DMS153 (cell line): ENCODE measurements around the gene GATAD1.
"Not testable (repeated sequence)": the region's sequence is repeated elsewhere in the genome, so short reads cannot be mapped to it uniquely, and the experiment has no call there.

Experiments used
- DNase-seq: peaks from one replicate; lab custom pipeline; 2025; lab: John Stamatoyannopoulos, UW

The GATAD1 gene

GRCh38 chr7:92436612-92437445 is 10.5 kb upstream of the GATAD1 start:
- DNase-seq: no peak

GRCh38 chr7:92437956-92438491 is 9.3 kb upstream of the GATAD1 start:
- DNase-seq: no peak

GRCh38 chr7:92442720-92443119 is 4.6 kb upstream of the GATAD1 start:
- DNase-seq: not testable (repeated sequence)

GRCh38 chr7:92446869-92447344 is 375 bp upstream of the GATAD1 start:
- no peak for DNase-seq

- DNase-seq: peak; percentile 43
Observed at GRCh38 chr7:92448205-92448747, 994 bp downstream of the GATAD1 start.

GRCh38 chr7:92451645-92452044 is 4.4 kb downstream of the GATAD1 start:
- DNase-seq: no peak

- no peak for DNase-seq
Observed at GRCh38 chr7:92456236-92456635, 9.0 kb downstream of the GATAD1 start.

GRCh38 chr7:92460109-92460508 is 12.8 kb downstream of the GATAD1 start:
- no peak for DNase-seq

- no peak for DNase-seq
Observed at GRCh38 chr7:92460510-92460909, 13.2 kb downstream of the GATAD1 start.

- peak; percentile 29 for DNase-seq
Observed at GRCh38 chr7:92461027-92462003, 14.0 kb downstream of the GATAD1 start.

GRCh38 chr7:92462560-92462959 is 15.3 kb downstream of the GATAD1 start:
- DNase-seq: no peak

- DNase-seq: no peak
Observed at GRCh38 chr7:92464515-92464914, 17.2 kb downstream of the GATAD1 start.

- no peak for DNase-seq
Observed at GRCh38 chr7:92466682-92467081, 19.4 kb downstream of the GATAD1 start.

GRCh38 chr7:92468589-92468988 is 21.3 kb downstream of the GATAD1 start:
- DNase-seq: not testable (repeated sequence)

GRCh38 chr7:92473989-92474388 is 26.7 kb downstream of the GATAD1 start:
- DNase-seq: not testable (repeated sequence)

- not testable (repeated sequence) for DNase-seq
Observed at GRCh38 chr7:92475261-92475770, 28.0 kb downstream of the GATAD1 start.

- DNase-seq: not testable (repeated sequence)
Observed at GRCh38 chr7:92475851-92476590, 28.7 kb downstream of the GATAD1 start.

- DNase-seq: not testable (repeated sequence)
Observed at GRCh38 chr7:92477681-92478080, 30.4 kb downstream of the GATAD1 start, which contains the start of gene ERVW-1. ERVW-1 (minus strand) TSS chr7:92477946; CDS start chr7:92470381, 7,565 bp downstream.

- no peak for DNase-seq
Observed at GRCh38 chr7:92478095-92478494, 30.8 kb downstream of the GATAD1 start.

GRCh38 chr7:92478711-92479110 is 31.4 kb downstream of the GATAD1 start:
- DNase-seq: no peak

GRCh38 chr7:92479146-92479545 is 31.9 kb downstream of the GATAD1 start:
- not testable (repeated sequence) for DNase-seq
